Measurements from ENCODE around the gene USO1. TPM values are rescaled to one million over a fixed set of nuclear protein-coding genes. Genes with fewer than 3 reads are reported as not detected.

Gene USO1
- total and polyA plus RNA-seq, 2 of the 13 experiments (the other 11 are each of a cell fraction or from before 2014, with no cell fraction given) = 52.2 to 87.7 TPM

DNA sequence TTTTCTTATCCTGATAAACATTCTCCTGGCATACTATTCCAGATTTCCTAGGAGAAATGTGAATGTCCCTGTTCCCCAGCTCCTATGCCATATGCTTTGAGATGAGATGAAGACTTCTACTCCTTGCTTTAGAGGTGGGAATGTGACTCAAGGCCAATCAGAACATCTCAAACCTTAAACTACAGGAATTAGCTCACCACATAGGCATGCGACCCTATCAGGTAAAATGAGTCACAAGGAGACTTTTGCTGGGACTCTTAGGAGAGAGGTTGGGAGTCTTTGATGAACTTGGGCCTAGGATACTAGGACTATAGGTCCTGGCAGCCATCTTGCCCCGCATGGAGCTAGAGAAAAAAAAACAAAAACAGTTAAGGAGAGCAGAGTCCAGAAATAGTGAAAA is 5.8 kb upstream of the USO1 start (continued):
- TF ChIP-seq ETV5 (CRISPR knock-in tag; IDR thresholded peaks at IDR 0.05; ENCODE audit: borderline replicate concordance) = no peak
- TF ChIP-seq HNRNPK (IDR thresholded peaks at IDR 0.05; ENCODE audit: low read depth, low read length, poor library complexity, severe bottlenecking) = no peak
- TF ChIP-seq MBD4 (IDR thresholded peaks at IDR 0.05; ENCODE audit: borderline replicate concordance, low read length) = no peak
- TF ChIP-seq, protein P1, sequence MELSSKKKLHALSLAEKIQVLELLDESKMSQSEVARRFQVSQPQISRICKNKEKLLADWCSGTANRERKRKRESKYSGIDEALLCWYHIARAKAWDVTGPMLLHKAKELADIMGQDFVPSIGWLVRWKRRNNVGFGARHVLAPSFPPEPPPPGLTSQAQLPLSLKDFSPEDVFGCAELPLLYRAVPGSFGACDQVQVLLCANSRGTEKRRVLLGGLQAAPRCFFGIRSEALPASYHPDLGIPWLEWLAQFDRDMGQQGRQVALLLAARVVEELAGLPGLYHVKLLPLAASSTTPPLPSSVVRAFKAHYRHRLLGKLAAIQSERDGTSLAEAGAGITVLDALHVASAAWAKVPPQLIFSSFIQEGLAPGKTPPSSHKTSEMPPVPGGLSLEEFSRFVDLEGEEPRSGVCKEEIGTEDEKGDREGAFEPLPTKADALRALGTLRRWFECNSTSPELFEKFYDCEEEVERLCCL (CRISPR knock-in tag; IDR thresholded peaks at IDR 0.05; ENCODE audit: borderline replicate concordance) = no peak
- no peak for TF ChIP-seq ZNF616 (CRISPR knock-in tag; IDR thresholded peaks at IDR 0.05; ENCODE audit: low read depth)
- no peak for TF ChIP-seq MED1 (CRISPR knock-in tag; IDR thresholded peaks at IDR 0.05)
- TF ChIP-seq, protein P2, sequence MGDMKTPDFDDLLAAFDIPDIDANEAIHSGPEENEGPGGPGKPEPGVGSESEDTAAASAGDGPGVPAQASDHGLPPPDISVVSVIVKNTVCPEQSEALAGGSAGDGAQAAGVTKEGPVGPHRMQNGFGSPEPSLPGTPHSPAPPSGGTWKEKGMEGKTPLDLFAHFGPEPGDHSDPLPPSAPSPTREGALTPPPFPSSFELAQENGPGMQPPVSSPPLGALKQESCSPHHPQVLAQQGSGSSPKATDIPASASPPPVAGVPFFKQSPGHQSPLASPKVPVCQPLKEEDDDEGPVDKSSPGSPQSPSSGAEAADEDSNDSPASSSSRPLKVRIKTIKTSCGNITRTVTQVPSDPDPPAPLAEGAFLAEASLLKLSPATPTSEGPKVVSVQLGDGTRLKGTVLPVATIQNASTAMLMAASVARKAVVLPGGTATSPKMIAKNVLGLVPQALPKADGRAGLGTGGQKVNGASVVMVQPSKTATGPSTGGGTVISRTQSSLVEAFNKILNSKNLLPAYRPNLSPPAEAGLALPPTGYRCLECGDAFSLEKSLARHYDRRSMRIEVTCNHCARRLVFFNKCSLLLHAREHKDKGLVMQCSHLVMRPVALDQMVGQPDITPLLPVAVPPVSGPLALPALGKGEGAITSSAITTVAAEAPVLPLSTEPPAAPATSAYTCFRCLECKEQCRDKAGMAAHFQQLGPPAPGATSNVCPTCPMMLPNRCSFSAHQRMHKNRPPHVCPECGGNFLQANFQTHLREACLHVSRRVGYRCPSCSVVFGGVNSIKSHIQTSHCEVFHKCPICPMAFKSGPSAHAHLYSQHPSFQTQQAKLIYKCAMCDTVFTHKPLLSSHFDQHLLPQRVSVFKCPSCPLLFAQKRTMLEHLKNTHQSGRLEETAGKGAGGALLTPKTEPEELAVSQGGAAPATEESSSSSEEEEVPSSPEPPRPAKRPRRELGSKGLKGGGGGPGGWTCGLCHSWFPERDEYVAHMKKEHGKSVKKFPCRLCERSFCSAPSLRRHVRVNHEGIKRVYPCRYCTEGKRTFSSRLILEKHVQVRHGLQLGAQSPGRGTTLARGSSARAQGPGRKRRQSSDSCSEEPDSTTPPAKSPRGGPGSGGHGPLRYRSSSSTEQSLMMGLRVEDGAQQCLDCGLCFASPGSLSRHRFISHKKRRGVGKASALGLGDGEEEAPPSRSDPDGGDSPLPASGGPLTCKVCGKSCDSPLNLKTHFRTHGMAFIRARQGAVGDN (CRISPR knock-in tag; IDR thresholded peaks at IDR 0.05) = no peak
- TF ChIP-seq, protein P3, sequence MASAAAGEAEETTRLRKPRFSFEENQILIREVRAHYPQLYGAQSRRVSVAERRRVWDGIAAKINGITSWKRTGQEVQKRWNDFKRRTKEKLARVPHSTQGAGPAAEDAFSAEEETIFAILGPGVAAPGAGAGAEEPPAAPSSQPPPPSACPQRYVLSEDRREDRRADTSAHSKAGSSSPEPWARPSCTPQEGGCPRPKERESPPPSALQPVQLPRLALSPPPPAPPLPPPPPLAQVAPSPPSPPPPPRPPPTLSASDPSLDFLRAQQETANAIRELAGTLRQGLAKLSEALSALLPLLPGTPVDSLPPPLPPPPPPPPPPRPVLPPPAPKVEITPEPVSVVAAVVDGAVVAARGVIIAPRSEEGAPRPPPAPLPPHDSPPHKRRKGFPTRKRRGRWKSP (CRISPR knock-in tag; IDR thresholded peaks at IDR 0.05) = no peak
- TF ChIP-seq, protein P4, sequence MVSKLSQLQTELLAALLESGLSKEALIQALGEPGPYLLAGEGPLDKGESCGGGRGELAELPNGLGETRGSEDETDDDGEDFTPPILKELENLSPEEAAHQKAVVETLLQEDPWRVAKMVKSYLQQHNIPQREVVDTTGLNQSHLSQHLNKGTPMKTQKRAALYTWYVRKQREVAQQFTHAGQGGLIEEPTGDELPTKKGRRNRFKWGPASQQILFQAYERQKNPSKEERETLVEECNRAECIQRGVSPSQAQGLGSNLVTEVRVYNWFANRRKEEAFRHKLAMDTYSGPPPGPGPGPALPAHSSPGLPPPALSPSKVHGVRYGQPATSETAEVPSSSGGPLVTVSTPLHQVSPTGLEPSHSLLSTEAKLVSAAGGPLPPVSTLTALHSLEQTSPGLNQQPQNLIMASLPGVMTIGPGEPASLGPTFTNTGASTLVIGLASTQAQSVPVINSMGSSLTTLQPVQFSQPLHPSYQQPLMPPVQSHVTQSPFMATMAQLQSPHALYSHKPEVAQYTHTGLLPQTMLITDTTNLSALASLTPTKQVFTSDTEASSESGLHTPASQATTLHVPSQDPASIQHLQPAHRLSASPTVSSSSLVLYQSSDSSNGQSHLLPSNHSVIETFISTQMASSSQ (IDR thresholded peaks at IDR 0.05; ENCODE audit: low read depth) = no peak
- TF ChIP-seq, protein P4 (CRISPR knock-in tag; IDR thresholded peaks at IDR 0.05; ENCODE audit: borderline replicate concordance) = no peak
- no peak for TF ChIP-seq ZFP41 (CRISPR knock-in tag; IDR thresholded peaks at IDR 0.05; ENCODE audit: borderline replicate concordance)
- TF ChIP-seq HMG20A (CRISPR knock-in tag; IDR thresholded peaks at IDR 0.05; ENCODE audit: borderline replicate concordance) = no peak
- no peak for TF ChIP-seq SNRNP70 (IDR thresholded peaks at IDR 0.05; ENCODE audit: low read depth, low read length)
- TF ChIP-seq SMC3 (IDR thresholded peaks at IDR 0.05; ENCODE audit: low read length) = no peak
